Left lung (tissue), 10 donors: ENCODE measurements around the gene HACD2. TPM values are rescaled to one million over a fixed set of nuclear protein-coding genes. Genes with fewer than 3 reads are reported as not detected.
A peak's percentile ranks its signal among the peaks of the same experiment; 100 is the strongest.

Source experiments
- ATAC-seq: fragments of 200-7000 bp; cut with Tn5 transposase; one replicate; pipeline ENCODE4 v1.9.1; 2020; ENCODE audit warnings: moderate library complexity
- DNase-seq, 4 donors: peaks; one replicate each; pipeline ENCODE4 v3.0.0-alpha.2; 2013 to 2020
- H3K27ac ChIP-seq, 2 donors: fragments of 200-600 bp; sonication (generic) in 1 of 2; one replicate each; pipeline versions ENCODE4 v1.5.0 to v1.8.0; 2020 to 2021
- H3K27me3 ChIP-seq, 2 donors: fragments of 200-600 bp; sonication (generic) in 1 of 2; one replicate each; pipeline versions ENCODE4 v1.5.0 to v1.8.0; 2020 to 2021
- H3K36me3 ChIP-seq, 2 donors: fragments of 200-600 bp; sonication (generic) in 1 of 2; one replicate each; pipeline versions ENCODE4 v1.5.0 to v1.8.0; 2020 to 2021
- H3K4me1 ChIP-seq, 2 donors: fragments of 200-600 bp; one replicate each; pipeline ENCODE4 v1.8.0; 2021
- H3K4me3 ChIP-seq, 2 donors: fragments of 200-600 bp; sonication (generic) in 1 of 2; one replicate each; pipeline versions ENCODE4 v1.5.0 to v1.8.0; 2020 to 2021; ENCODE audit warnings: mild to moderate bottlenecking in 1 of 2
- H3K9me3 ChIP-seq, 2 donors: fragments of 200-600 bp; sonication (generic) in 1 of 2; one replicate each; pipeline versions ENCODE4 v1.5.0 to v1.8.0; 2020 to 2021
- intact Hi-C, 2 donors: fragments of 100-400 bp; cut with DNase I; formaldehyde crosslinking; loops; one replicate each; pipeline versions ENCODE4 v1.11.2 to v1.14.2; 2022
- polyA plus RNA-seq, 6 donors: library from polyadenylated mRNA; unstranded; fragments of 120-200 nt; gene quantifications; one replicate each; pipeline ENCODE4 v1.2.1, GENCODE V29; 2013; ENCODE audit not compliant: insufficient read length in 6 of 6
- total RNA-seq, 2 donors: library from RNA; stranded (reverse); fragmentation: NEBNext Ultra II Directional; extraction: Animal tissue kit (Norgen Biotek cat#: 25700); gene quantifications; one replicate each; pipeline ENCODE4 v1.2.1, GENCODE V29; 2021
- TF ChIP-seq, protein P1 (sequence below), 2 donors: fragments of 200-600 bp; sonication (generic) in 1 of 2; IDR thresholded peaks; one replicate each; pipeline versions ENCODE4 v1.5.0 to v1.8.0; 2021; ENCODE audit warnings: antibody characterized with exemption in 2 of 2
- donor health status: DM: no; HTN: yes; CAD: no.
- donor health status: DM: no; HTN: no; CAD: no.

HACD2 gene
- total and polyA plus RNA-seq, 8 donors = 33.6 to 60.9 (median 39.0) TPM

- TF ChIP-seq, protein P1, sequence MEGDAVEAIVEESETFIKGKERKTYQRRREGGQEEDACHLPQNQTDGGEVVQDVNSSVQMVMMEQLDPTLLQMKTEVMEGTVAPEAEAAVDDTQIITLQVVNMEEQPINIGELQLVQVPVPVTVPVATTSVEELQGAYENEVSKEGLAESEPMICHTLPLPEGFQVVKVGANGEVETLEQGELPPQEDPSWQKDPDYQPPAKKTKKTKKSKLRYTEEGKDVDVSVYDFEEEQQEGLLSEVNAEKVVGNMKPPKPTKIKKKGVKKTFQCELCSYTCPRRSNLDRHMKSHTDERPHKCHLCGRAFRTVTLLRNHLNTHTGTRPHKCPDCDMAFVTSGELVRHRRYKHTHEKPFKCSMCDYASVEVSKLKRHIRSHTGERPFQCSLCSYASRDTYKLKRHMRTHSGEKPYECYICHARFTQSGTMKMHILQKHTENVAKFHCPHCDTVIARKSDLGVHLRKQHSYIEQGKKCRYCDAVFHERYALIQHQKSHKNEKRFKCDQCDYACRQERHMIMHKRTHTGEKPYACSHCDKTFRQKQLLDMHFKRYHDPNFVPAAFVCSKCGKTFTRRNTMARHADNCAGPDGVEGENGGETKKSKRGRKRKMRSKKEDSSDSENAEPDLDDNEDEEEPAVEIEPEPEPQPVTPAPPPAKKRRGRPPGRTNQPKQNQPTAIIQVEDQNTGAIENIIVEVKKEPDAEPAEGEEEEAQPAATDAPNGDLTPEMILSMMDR (IDR thresholded peaks at IDR 0.05) = no peak
- H3K27ac ChIP-seq = no peak overlapping the region
- no peaks in the 10 kb centered on the region for H3K4me1 ChIP-seq
- H3K36me3 ChIP-seq = peaks cover 3 to 14% of the 10 kb centered on the region in 2 donors
- DNase-seq (no peak), ATAC-seq (no peak)
- no peaks in the 10 kb centered on the region for H3K27me3 ChIP-seq
- intact Hi-C loops = no loop called here
- H3K4me3 ChIP-seq = no peak overlapping the region
- H3K9me3 ChIP-seq = no peaks in the 10 kb centered on the region
These were observed 73.8 kb downstream of the HACD2 start for GRCh38 chr3:123511084-123511483.

DNA sequence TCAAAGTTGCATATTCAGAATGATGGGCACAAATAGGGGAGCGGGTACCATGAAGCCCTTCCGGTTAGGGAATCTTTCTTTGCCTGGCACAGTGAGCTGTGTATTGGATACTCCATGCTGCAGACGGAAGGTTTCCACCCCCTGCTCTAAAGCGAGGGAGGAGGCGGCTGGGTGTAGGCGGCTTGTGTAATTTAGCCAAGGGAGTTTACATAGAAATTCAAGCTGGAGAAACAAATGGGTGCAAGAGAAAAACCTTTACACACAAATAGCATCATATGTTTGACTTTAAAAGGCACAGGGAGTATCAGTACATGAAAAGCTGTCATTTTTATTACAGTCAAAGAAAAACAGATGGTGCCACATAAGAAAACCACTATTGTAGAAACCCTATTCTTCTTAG, 76.7 kb downstream of the HACD2 start:
- Histone ChIP-seq H3K9me3 (no peaks in the 10 kb centered on the region), H3K4me1 (no peaks in the 10 kb centered on the region), H3K27ac (no peak overlapping the region), H3K27me3 (no peaks in the 10 kb centered on the region), H3K4me3 (no peak overlapping the region), H3K36me3 (peaks cover 3 to 10% of the 10 kb centered on the region in 2 donors)
- ATAC-seq = no peak
- TF ChIP-seq, protein P1 (IDR thresholded peaks at IDR 0.05) = no peak
- no peak for DNase-seq
- intact Hi-C loops = no loop called here

DNA sequence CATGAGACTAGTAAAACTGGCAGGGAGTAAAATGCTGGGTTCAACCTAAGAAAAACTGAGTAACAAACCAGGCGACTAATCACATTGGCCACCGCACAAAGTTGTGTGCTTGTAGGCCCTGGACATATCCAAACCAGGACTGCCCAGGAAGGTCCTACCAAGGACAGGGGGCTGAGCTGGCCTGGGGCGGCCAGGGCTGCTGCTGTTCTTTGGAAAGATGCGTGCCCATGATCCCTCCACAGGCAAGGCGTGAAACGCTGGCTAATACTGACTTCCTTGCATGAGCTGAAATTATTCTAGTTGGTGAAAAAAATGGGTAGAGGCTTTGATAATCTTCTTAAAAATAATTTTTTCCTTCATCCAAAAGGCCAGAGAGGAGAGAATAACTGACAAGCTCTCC, 79.0 kb downstream of the HACD2 start:
- intact Hi-C loops = no loop called here
- ATAC-seq (no peak), DNase-seq (no peak)
- H3K4me1 ChIP-seq = no peaks in the 10 kb centered on the region
- peaks cover 3 to 9% of the 10 kb centered on the region in 2 donors for H3K36me3 ChIP-seq
- H3K9me3 ChIP-seq = no peaks in the 10 kb centered on the region
- no peaks in the 10 kb centered on the region for H3K27me3 ChIP-seq
- no peak overlapping the region for H3K4me3 ChIP-seq
- H3K27ac ChIP-seq = no peak overlapping the region
- TF ChIP-seq, protein P1 (IDR thresholded peaks at IDR 0.05) = no peak

DNA sequence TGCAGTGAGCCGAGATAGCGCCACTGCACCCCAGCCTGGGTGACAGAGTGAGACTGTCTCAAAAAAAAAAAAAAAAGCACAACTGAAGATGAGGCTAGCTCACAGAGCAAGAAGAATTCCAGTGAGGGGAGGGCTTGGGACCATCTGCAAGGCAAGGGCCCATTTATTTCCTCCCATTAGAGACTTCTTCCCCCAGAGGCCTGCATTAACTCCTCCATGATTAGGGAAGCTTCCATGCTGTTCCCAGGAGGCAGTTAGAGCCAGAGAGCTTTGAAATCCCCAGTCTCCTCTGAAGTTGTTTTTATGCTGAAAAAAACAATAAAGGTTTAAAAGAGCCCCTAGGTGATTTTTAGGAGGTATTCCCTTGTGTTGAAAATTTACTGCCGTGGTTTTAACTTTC, 81.7 kb downstream of the HACD2 start:
- intact Hi-C loops = no loop called here
- ATAC-seq = no peak
- H3K36me3 ChIP-seq = peaks cover 0 to 33% of the 10 kb centered on the region in 2 donors
- TF ChIP-seq, protein P1 (IDR thresholded peaks at IDR 0.05) = no peak
- H3K9me3 ChIP-seq = no peaks in the 10 kb centered on the region
- H3K27me3 ChIP-seq = no peaks in the 10 kb centered on the region
- H3K4me1 ChIP-seq = no peaks in the 10 kb centered on the region
- DNase-seq = no peak
- no peak overlapping the region for H3K4me3 ChIP-seq
- H3K27ac ChIP-seq = no peak overlapping the region

DNA sequence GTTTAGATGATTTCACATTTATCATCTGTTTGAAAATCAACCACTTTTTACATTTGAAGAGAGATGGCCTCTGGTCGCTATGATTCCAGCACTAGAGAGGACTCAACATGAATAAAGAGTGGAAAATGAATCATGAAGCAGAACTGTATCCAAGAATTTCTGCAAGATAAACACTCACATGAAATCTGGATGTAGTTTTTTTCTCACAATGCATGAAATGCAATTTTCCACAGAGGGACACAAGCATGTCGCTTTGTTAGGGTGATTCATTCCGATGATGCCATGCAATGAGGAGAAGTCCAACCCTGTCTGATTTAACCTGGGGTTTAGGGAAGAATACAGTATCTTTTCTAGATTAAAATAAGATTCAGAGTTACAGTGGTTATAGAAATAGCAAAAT, 85.5 kb downstream of the HACD2 start:
- no peaks in the 10 kb centered on the region for H3K4me1 ChIP-seq
- DNase-seq (peak in 1 of 4 donors; percentile 3), ATAC-seq (peak; percentile 22)
- no peak overlapping the region for H3K27ac ChIP-seq
- peaks cover 0 to 60% of the 10 kb centered on the region in 2 donors for H3K36me3 ChIP-seq
- intact Hi-C loops = no loop called here
- TF ChIP-seq, protein P1 (IDR thresholded peaks at IDR 0.05) = no peak
- H3K4me3 ChIP-seq = no peak overlapping the region
- no peaks in the 10 kb centered on the region for H3K27me3 ChIP-seq
- no peaks in the 10 kb centered on the region for H3K9me3 ChIP-seq
